ENCODE data around the gene LRRC18.

Gene LRRC18

DNA sequence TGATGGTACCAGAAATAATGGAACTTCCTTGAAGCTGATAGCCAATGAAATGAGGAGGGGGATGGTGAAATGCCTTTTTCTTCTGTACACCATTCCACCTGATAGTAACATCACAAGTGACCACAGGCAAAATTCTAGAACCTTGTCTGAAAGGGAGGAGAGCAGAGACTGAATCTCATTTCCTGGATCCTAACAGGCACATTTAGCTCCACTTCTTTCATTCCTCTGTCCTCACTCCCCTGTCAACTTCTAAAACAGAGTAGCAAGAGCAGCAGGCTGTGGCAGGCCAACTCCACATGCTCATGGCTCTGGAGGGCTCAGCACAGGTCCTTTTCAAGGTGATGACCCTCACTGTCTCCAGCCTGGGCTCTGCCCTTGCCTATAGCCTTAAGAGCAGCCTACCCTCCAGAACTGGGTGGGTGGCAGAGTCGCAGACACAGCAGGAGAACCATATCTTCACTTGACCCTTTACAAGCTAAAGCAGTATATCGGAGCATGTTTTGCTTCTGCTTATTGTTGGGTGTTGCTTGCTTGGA lies at the start of gene LRRC18:
LRRC18 (minus strand) TSS at position 51 of the 536 bp plus-strand sequence. CDS start 25,685 bp downstream, outside the sequence.
- no peak for FAIRE-seq

DNA sequence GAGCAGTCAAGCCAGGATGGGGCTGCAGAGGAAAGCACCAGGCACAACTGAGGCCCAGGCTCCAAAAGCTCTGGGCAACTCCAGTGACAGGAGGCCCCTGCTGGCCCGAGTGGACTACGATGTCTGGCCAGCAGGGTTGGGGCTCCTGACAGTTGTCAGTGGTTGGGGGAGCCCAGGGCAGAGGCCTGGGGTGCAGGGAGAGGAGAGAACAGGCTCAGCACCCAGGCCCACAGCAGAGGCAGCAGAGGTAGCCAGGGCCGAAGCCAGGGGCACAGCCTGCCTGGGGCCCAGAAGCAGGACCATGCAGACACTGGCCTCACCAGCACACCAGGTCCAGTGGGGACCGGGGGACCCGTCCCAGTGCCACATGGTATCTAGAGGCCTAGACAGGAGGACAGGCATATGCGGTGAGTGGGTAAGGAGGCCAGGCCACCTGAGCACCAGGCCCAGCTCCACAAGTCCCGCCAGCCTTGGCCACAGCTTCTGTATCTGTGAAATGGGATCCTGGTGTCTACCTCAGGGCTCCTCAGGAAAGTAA lies 46.0 kb upstream of the LRRC18 start:
- no peak for FAIRE-seq

DNA sequence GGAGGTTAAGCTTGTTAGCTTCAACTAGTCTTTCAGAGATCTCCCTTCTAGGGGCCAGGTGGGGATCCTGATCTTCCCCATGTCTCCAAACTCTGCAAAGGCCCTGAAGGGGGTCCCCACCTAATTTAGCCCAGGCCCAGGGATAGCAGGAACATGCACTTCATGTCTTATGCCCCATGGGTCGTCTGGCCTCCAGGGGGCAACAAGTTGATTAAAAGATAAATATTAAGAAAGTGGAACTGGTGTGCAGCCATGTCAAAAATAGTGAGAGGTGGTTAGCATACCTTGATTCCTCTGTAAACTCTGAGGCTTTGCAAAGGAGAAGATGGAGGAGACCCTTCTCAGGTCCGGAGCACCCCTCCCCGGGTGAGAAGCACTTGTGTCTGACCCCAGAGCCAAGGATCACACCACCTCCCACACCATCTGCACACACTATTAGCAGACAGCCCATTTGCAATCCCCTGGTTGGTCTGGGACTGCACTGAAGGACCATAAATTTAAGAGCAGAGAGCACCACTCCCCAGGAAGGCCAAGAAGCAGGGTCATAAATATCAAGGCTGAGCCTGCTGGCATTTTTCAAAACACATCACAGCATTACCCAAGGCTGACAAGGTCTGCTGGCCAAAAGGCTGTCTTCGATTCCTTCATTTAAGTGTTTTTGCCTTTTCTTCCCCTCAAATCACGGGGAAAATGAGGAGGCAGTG lies 44.2 kb upstream of the LRRC18 start:
- no peak for FAIRE-seq

DNA sequence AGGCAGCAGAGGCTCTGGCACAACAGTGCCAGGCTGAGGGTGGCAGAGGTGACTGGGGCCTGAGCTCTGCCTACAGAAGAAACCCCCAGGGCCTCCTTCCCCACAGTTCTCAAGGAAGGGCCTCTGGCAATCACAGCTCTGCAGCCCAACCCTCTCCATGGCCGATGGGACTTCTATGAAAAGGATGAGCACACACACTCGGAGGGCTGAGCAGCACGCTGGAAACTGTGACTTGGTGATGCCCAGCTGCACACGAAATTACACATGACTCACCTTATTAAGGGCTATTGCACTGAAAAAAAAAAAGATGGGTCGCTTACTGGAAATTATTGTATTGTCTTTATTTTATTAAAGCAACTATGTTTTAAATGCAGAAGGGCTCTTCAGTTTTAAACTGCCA lies 42.9 kb upstream of the LRRC18 start:
- FAIRE-seq: no peak

DNA sequence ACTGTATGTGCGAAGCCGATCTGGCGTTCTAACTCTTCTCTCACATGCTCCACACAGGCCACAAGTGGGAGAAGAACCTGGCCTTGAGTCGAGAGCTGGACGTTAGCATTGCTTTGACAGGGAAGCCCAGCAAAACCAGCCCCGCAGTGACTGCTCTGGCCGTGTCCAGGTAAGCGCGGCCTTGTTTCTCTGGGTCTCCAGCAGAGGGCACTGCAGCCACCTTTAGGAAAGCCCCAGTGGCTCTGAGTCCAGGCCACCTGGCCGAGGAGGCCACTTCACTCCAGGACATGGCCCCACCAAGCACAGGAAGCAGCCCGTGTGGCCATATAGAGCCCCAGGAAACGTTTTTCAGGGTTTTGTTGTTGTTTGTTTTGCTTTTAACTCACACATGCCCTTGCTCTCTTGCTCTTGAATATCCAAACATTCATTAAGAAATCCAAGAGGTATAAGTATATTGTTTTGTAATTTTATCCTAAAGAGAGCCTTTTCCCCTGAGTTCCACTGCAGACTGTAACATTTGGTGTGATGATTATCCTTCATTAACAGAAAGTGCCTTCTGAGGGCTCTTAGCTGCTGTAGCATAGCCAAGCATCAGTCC lies 41.8 kb upstream of the LRRC18 start:
- no peak for FAIRE-seq

DNA sequence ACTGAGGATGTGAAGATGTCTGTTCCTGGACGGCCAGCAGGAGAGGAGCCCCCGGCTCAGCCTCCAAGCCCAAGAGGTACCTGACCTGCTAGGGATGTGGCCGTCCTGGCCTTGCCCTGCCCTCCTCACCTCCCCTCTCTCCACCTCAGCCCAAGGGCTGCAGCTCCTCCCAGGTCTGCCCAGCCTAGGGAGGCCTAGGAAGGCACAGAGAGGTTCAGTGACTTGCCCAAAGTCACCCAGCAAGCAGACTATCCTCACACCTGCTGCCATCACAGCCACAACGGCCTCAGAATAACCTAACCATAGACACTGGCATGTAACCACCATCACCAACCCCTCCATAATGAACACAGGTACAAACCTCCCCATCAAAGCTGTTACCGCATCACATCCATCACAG lies 38.7 kb upstream of the LRRC18 start:
- FAIRE-seq: no peak

DNA sequence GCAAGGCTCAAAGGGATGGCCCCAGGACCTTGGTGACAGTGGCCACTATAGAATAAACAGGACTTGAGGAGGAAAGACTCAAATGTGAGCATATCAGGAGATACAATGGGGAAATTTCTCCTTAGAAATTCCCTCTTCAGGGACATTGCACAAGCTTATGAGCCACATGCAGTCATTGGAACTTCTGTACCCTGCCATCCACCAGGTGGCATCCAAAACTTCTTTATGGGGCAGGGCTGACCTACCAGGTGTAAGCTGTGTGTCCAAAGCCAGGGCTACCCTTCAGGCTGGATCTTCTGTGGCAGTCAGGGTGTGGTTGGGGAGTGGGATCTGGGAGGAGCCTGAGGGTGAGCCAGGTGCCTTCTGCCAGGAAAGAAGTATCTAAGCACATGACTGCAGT lies 36.6 kb upstream of the LRRC18 start:
- no peak for FAIRE-seq

DNA sequence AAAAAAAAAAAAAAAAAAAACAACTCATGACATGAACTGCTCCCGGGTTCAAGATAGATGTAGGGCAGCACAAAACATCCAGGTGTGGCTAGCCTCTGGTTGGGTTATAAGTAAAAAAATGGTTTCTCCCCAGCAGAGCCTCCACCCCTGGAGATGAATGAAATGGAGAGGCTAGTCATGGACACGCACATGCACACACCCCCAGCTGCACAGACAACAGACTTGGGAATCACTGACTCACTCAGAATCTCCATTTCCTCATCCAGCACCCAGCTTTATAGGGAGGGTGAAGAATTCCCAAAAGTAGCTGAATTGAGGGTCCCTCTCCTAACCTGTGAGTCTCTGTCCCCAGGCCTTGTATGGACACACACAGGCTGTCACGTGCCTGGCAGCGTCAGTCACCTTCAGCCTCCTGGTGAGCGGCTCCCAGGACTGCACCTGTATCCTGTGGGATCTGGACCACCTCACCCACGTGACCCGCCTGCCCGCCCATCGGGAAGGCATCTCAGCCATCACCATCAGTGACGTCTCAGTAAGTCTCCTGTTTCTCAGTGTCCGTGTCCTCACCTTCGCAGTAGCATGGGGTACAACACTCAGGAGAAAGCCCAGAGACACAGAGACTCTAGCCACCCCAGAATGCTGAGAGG lies 35.0 kb upstream of the LRRC18 start:
- FAIRE-seq: no peak

DNA sequence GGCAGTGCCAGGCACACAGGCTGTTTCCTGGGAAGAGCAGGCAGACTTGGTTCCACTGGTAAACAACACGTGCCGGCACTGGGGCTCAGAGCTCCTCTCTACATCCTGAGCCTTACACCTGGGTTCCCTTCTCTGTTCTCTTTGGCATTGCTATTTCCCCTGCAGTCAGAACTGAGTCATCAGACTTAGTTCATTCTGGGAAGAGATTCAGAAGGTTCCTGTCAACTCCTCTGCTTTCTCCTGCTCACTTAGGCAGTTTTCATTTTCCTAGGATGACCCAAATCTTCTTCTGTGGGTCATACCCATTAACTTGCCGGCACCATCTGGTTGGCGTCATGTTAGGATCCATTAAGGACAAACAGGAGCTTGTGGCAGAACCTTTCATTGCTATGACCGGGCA lies 33.4 kb upstream of the LRRC18 start:
- no peak for FAIRE-seq

DNA sequence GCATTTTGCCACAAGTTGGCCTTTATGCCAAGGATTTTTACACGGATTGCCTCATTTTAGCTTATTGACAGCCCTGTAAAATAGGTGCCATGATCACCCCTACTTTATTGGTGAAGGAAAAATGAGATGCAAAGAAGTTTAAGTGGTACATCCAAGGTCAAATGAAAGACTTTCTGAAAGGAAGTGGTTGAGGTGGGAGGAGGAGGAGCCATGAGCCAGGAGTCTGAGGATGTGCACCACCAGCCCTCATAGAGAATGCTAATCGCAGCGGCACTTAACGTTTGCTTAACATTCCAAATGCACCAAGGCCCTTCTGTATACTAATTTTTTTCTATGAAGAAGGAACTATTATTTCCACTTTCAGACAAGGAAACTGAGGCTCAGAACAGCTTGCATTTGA lies 31.0 kb upstream of the LRRC18 start:
- FAIRE-seq: no peak

DNA sequence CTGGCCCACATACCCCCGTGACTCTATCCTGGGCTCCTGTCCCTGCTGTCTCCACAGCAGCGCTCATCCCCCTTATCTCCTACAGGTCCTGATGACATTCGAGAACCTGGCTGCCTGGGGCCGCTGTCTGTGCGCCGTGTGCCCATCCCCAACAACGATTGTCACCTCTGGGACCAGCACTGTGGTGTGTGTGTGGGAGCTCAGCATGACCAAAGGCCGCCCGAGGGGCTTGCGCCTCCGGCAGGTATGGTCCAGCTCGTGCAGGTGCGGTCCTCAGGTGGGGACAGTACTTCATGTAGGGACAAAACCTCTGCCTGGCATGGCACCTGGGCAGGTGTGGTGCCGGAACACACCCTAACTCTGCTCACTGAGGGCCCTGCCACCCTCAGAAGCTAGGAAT lies 30.4 kb upstream of the LRRC18 start:
- FAIRE-seq: no peak

DNA sequence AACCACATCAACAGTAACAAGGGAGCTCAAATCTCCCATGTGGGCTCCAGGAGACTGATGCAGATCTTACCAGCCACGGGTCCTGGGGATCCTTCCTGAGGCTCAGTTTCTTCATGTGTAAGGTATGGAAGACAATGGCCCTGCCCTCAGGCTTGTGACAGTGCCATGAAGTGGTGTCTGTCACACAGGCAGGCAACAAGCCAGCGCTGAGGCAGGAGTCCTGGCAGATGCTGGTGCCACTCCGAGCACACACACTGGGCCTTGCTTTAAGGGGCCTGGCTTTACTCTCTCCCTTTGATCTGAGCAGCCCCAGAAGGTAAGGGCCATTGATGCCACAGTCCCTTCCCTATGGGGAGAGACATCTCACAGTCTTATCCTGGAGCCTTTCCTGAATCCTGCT lies 28.4 kb upstream of the LRRC18 start:
- FAIRE-seq: no peak

DNA sequence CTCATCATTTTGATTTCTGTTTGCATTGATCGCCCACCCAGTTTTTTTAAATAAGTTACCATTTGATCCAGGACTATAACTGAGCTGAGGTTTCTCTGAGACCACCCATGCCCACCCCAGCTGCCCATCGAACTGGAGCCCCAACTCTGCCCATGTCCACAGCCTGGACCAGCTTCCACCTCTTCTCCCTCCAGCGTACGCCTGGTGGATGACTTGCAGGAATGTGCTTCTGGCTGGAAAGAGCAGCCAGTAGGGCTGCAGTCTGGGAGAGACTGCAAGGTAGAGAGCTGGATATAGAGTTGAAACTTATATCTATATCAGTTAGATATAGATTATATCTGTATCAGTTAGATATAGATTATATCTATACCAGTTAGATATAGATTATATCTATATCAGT lies 25.8 kb upstream of the LRRC18 start:
- no peak for FAIRE-seq

DNA sequence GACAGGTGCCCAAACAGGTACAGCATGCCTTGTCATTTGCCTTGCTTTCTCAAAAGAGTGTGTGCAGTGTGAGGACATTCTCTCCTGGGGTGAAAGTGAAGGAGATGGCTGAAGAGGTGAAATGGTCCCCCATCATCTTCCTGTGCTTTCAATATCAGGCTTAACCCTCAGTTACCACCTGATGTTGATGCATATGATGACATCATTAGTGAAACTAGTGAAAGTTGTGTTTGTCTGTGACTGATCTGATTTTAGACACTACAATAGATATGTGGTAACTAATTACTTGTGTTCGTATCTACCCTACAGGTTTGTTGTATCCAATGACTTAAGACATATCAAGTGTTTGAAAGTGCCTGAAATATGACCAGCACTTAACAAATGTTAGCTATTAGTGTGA lies 24.4 kb upstream of the LRRC18 start:
- FAIRE-seq: no peak

DNA sequence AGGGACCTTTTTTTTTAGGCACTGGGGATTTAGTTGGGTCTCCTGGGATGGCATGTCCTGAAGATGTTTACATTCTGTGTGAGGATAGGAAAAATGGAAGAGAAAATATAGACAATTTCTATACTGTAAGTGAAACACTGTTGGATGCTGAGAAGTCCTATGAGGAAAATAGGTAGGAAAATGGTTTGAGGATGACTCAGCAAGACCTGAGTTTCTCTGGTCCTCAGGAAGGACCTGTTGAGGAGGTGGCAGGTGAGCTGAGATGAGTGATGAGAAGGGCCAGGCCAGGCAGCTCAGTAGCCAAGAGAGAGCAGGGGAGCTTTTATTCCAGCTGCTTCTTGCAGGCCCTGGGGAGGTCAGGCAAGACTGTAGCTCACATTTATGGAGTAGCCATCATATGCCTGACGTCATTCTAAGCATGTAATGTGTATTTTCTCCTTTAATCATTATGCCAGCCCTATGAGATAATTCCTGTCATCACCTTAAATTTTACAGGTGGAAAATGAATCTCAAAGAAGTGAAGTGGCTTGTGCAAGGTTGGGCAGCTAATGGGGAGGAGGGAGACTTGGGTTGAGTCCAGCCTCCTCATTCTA lies 19.1 kb upstream of the LRRC18 start:
- FAIRE-seq: no peak

DNA sequence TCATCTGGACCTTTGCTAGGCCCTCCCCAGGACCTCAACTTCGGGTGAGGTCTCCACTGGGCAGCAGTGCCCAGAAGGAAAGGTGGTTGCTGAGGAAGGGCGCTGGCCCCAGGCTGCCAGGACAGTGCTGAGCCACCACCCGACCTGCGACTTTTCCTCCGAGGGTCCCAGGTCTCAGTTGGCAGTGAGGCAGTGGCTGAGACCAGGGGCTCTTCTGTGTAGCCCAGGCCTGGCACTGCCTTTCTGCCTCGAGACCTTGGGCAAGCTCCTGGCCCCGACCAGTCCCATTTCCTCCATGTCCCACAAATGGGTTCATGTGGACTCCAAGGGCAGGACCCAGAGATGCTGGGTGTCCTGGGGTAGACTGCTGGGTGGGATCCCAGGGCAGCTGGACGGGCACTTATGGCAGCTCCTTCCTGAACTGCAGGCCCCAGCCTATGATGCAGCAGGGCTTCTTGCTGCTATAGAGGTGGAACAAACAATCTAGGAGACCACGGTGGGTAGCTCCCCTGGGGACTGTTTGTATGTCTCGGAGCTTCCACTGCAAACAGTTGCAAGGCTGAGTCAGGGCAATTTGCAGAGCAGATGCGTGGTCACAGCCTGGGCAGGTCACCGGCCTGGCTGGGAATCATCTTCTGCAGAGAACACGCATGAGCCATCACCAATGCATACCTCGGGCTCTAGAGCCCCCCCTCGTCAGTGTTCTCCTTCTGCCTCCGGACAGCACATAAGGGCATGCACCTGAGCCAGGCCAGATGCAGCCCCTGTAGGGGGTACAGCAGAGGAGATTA lies 17.9 kb upstream of the LRRC18 start:
- FAIRE-seq: no peak

DNA sequence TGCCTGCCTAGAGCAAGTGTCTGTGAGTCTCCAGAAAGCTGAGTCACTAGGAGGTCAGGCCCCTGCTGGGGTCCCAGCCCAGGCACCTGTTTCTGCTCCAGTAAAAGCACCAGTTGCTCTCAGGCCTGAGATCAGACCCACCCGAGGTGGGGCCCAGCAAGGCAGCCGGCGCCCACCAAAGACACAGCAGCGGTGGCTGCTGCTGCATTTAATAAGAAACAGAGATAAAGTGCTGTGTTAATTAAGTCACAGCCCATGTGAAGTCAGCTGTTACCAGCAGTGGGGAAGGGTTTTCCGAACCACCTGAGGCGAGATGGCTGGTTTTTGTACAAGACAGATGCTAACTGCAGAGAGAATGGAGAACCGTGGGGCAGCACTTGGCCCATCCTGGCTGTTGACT lies 12.1 kb upstream of the LRRC18 start:
- no peak for FAIRE-seq

DNA sequence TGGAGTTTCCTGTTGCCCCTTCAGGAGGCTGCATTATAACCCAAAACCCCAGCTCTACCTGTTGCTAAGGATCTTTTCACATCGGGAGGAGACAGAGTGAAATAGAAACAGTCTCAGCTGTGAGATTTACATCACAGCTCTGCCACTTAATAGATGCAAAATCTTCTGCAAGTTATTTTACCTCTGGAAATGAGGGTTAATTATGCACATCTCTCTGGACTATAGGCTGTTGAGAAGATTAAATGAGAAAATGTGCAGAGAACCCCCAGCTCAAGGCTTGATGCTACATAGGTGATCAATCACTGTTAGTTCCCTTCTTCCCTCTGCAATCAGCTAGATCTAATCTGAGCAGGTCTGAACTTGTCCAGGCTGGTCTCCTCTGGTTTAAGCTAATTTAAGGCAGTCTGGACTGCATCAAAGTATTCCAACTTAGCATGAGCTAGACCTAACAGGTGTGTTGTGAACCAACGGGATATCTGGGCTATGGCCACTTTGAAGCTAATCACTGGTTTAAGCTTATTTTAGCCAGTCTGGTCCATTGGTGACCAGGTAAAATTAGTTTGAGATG lies 8.9 kb upstream of the LRRC18 start:
- no peak for FAIRE-seq

DNA sequence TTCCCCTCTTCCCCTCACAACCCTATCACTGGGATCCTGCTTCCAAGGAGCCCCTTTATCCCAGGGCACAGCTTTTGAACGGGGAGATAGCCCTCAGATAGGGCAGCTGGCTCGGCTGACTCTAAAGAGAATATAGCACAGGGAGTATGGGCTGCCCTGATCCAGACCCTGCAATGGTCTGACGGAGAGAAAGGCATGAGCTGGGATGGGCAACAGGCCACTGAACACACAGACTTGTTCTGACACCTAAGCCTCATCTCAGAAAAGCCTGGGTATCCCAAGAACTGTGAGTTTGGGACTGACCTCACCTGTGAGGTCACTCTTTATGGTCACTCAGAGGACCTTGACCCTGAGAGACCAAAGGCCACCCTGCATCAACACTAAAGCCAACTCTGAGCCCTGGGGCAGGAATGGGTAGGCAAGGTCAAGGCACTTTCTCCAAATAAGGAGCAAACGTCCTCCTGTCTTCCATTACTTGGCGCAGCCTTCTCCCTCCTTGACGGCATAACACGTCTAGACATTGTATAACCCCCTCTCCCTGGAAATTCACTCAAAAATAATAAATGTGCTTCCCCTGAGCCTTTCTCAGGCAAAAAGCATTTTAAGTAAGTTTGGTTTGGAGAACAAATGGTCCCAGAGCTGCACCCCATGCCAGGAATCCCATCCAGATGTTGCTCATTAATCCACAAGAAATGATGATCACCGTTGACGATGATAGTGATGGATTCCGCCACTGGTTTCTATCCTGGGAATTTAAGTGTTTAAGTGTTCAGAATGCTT lies 8.2 kb upstream of the LRRC18 start:
- FAIRE-seq: no peak

DNA sequence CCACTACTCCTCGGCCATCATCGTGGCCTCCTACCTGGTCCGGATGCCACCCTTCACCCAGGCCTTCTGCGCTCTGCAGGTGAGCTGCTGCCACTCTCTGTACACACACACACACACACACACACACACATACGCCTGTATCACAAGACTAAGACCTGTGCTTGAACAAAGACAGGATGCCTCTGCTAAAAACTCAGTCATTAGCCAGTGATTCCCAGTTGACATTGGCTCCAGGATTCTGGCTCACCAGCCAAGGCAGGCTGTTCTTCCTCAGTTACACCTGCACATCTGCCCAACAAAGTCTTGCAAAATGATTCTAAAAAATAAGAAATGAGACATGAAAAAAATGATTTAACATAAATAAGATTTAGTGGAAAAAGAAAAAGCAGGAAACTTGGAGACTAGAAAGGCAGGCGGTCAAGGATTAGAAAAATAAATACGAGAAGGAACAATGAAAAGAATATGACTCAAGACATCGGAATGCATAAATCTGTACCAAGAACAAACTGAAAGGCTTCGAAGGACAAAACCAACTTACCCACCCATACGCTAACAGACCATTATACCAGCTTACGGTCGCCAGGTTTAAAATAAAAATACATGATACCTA lies 7.4 kb upstream of the LRRC18 start:
- no peak for FAIRE-seq

DNA sequence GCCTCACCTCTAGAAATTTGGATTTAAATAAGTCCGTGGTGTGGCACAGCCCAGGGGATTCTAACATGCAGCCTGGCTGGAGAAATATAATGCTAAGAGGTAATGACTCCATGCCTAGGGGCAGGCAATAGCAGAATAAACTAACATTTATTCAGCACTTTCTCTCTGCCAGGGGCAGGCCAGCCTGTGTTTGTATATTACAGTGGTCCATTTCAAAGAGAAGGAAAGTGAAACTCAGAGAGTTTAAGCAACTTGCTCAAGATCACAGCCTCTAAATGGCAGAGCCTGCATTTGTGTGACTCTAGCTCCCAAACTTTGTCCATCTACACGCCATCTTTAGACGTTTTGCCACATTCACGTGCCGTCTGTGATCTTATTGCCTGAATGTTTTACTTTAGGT lies 6.7 kb upstream of the LRRC18 start:
- FAIRE-seq: no peak
